ENCODE results near the gene ALDOB. TPM values are rescaled to one million over a fixed set of nuclear protein-coding genes. Genes with fewer than 3 reads are reported as not detected.

Gene ALDOB
- total and polyA plus RNA-seq, 2 donors from 2014 or later, result 11.0 to 4,265 TPM

GRCh38 chr9:101434998-101435397, 576 bp downstream of the ALDOB start:
- Histone ChIP-seq H3K9me3 (ENCODE audit: control insufficient read depth in 2 of 3, insufficient read depth in 1 of 3, low read length in 3 of 3) (no peaks in the 10 kb centered on the region), H3K27ac (ENCODE audit: low read depth in 2 of 2, low read length in 2 of 2) (peak overlapping the region; percentile 70 to 88), H3K4me3 (ENCODE audit: low read length in 3 of 3) (peak overlapping the region; percentile 3 to 81 (median 74)), H3K9ac (ENCODE audit: low read length in 3 of 3) (peak overlapping the region in 1 of 3 donors; percentile 77), H3K36me3 (ENCODE audit: control insufficient read depth in 2 of 3, insufficient read depth in 3 of 3, low read length in 3 of 3) (peaks cover 0 to 16% (median 0%) of the 10 kb centered on the region in 3 donors), H3K27me3 (ENCODE audit: control insufficient read depth, insufficient read depth, low read length) (no peaks in the 10 kb centered on the region), H3K4me1 (ENCODE audit: control insufficient read depth in 2 of 3, insufficient read depth in 2 of 3, low read depth in 1 of 3, low read length in 3 of 3) (peaks cover 0 to 6% (median 0%) of the 10 kb centered on the region in 3 donors)
- intact Hi-C loops (cut with DNase I), result no loop called here
- no peak for FAIRE-seq
- DNase-seq, result no peak
- TF ChIP-seq CTCF (IDR thresholded peaks at IDR 0.05; ENCODE audit: borderline replicate concordance, extremely low read depth, insufficient read depth), result no peak

GRCh38 chr9:101433229-101433628, 2.3 kb downstream of the ALDOB start:
- Histone ChIP-seq H3K27ac (ENCODE audit: low read depth in 2 of 2, low read length in 2 of 2) (peak overlapping the region in 1 of 2 donors; percentile 88), H3K4me1 (ENCODE audit: control insufficient read depth in 2 of 3, insufficient read depth in 2 of 3, low read depth in 1 of 3, low read length in 3 of 3) (peaks cover 0 to 6% (median 0%) of the 10 kb centered on the region in 3 donors), H3K4me3 (ENCODE audit: low read length in 3 of 3) (peak overlapping the region in 2 of 3 donors; percentile 74 to 81), H3K27me3 (ENCODE audit: control insufficient read depth, insufficient read depth, low read length) (no peaks in the 10 kb centered on the region), H3K9ac (ENCODE audit: low read length in 3 of 3) (peak overlapping the region in 1 of 3 donors; percentile 77), H3K36me3 (ENCODE audit: control insufficient read depth in 2 of 3, insufficient read depth in 3 of 3, low read length in 3 of 3) (peaks cover 0 to 26% (median 3%) of the 10 kb centered on the region in 3 donors), H3K9me3 (ENCODE audit: control insufficient read depth in 2 of 3, insufficient read depth in 1 of 3, low read length in 3 of 3) (no peaks in the 10 kb centered on the region)
- TF ChIP-seq CTCF (IDR thresholded peaks at IDR 0.05; ENCODE audit: borderline replicate concordance, extremely low read depth, insufficient read depth), result no peak
- no peak for FAIRE-seq
- DNase-seq, result peak in 1 of 5 donors; percentile 30
- intact Hi-C loops (cut with DNase I), result no loop called here

GRCh38 chr9:101432740-101433139, 2.8 kb downstream of the ALDOB start:
- TF ChIP-seq CTCF (IDR thresholded peaks at IDR 0.05; ENCODE audit: borderline replicate concordance, extremely low read depth, insufficient read depth), result no peak
- peak overlapping the region in 2 of 3 donors; percentile 74 to 81 for H3K4me3 ChIP-seq (ENCODE audit: low read length in 3 of 3)
- intact Hi-C loops (cut with DNase I), result no loop called here

More at GRCh38 chr9:101432740-101433139, 2.8 kb downstream of the ALDOB start:
- FAIRE-seq (no peak), DNase-seq (no peak)
- no peaks in the 10 kb centered on the region for H3K9me3 ChIP-seq (ENCODE audit: control insufficient read depth in 2 of 3, insufficient read depth in 1 of 3, low read length in 3 of 3)
- peaks cover 0 to 31% (median 3%) of the 10 kb centered on the region in 3 donors for H3K36me3 ChIP-seq (ENCODE audit: control insufficient read depth in 2 of 3, insufficient read depth in 3 of 3, low read length in 3 of 3)
- H3K4me1 ChIP-seq (ENCODE audit: control insufficient read depth in 2 of 3, insufficient read depth in 2 of 3, low read depth in 1 of 3, low read length in 3 of 3), result peaks cover 0 to 6% (median 0%) of the 10 kb centered on the region in 3 donors
- H3K27ac ChIP-seq (ENCODE audit: low read depth in 2 of 2, low read length in 2 of 2), result peak overlapping the region in 1 of 2 donors; percentile 85
- no peaks in the 10 kb centered on the region for H3K27me3 ChIP-seq (ENCODE audit: control insufficient read depth, insufficient read depth, low read length)
- peak overlapping the region in 1 of 3 donors; percentile 77 for H3K9ac ChIP-seq (ENCODE audit: low read length in 3 of 3)

Measured in kidney (tissue), 14 donors.